Body of pancreas (tissue), 4 donors: ENCODE measurements around the gene LPP. TPM values are rescaled to one million over a fixed set of nuclear protein-coding genes. Genes with fewer than 3 reads are reported as not detected.
A peak's percentile ranks its signal among the peaks of the same experiment; 100 is the strongest.

Source experiments
- ATAC-seq: fragments of 150-250 bp; one replicate; pipeline ENCODE4 v1.9.1; 2016
- DNase-seq, 4 donors: peaks; one replicate each; pipeline ENCODE4 v3.0.0-alpha.2; 2019
- H3K27ac ChIP-seq, 4 donors: fragments of 200-600 bp; sonication (generic); 1 replicate in 3 of 4; 2 replicates in 1 of 4; pipeline versions ENCODE4 v1.5.1 to v1.6.1; 2016 to 2019; ENCODE audit warnings: mild to moderate bottlenecking in 1 of 4, mixed read lengths in 1 of 4, moderate library complexity in 1 of 4
- H3K27me3 ChIP-seq, 2 donors: fragments of 200-600 bp; sonication (generic); one replicate each; pipeline ENCODE4 v1.6.0; 2016; ENCODE audit warnings: mild to moderate bottlenecking in 1 of 2
- H3K36me3 ChIP-seq, 2 donors: fragments of 200-600 bp; sonication (generic); replicated peaks in 1 of 2; 2 replicates each; pipeline ENCODE4 v1.5.1; 2016; ENCODE audit warnings: low read depth in 2 of 2; ENCODE audit not compliant: insufficient read depth in 1 of 2
- H3K4me1 ChIP-seq: fragments of 200-600 bp; sonication (generic); one replicate; pipeline ENCODE4 v1.6.0; 2016
- H3K4me3 ChIP-seq, 2 donors: fragments of 200-600 bp; sonication (generic); 1 replicate in 1 of 2; 2 replicates in 1 of 2; pipeline ENCODE4 v1.5.1; 2016 to 2019
- H3K9me3 ChIP-seq, 3 donors: fragments of 200-600 bp; sonication (generic); 1 replicate in 2 of 3; 2 replicates in 1 of 3; pipeline ENCODE4 v1.5.1; 2016
- CTCF ChIP-seq, 7 experiments: fragments of 450-650 bp in 4 of 7; fragments of 200-600 bp in 3 of 7; sonication (generic) in 3 of 7; IDR thresholded peaks; one replicate each; pipeline ENCODE4 v1.5.1; 2016 to 2019; ENCODE audit warnings: antibody characterized with exemption in 7 of 7
- POLR2A ChIP-seq, 3 donors: fragments of 450-650 bp; IDR thresholded peaks; one replicate each; pipeline ENCODE4 v1.6.1; 2016; ENCODE audit warnings: antibody characterized with exemption in 3 of 3, mild to moderate bottlenecking in 2 of 3
- WGBS, 2 donors: methylation state at CpG; one replicate each; pipeline ENCODE4 v1.1.5; 2017; 5-methylcytosine and 5-hydroxymethylcytosine counted together
- intact Hi-C: fragments of 100-400 bp; cut with DNase I; formaldehyde crosslinking; loops from one replicate; pipeline ENCODE4 v1.15.1; 2023
- total RNA-seq, 2 donors: library from RNA; depleted of rRNA; stranded (reverse); fragments of >200 nt; gene quantifications; one replicate each; pipeline ENCODE4 v1.1.0, GENCODE V29; 2016

The LPP gene
- total RNA-seq, 2 donors from 2014 or later = 60.6 to 65.1 TPM

GRCh38 chr3:188184649-188185048 lies 30.7 kb downstream of the LPP start:
- no peak overlapping the region for H3K27ac ChIP-seq
- 85 to 92% methylated on average over 3 of the region's 3 CpGs for WGBS, 2 donors

GRCh38 chr3:188185717-188186251 lies 31.8 kb downstream of the LPP start:
- DNase-seq (peak; percentile 24 to 50 (median 36)), ATAC-seq (peak; percentile 53)
- no peak for TF ChIP-seq CTCF (IDR thresholded peaks at IDR 0.05)
- no peak for TF ChIP-seq POLR2A (IDR thresholded peaks at IDR 0.05)
- Histone ChIP-seq H3K27ac (peak overlapping the region in 3 of 4 donors; percentile 39 to 62 (median 44)), H3K4me1 (peaks cover 43% of the 10 kb centered on the region), H3K9me3 (no peaks in the 10 kb centered on the region), H3K4me3 (no peak overlapping the region), H3K27me3 (no peaks in the 10 kb centered on the region), H3K36me3 (no peaks in the 10 kb centered on the region)
- intact Hi-C loops = no loop called here
- WGBS, 2 donors = 31 to 36% methylated on average over 7 of the region's 7 CpGs

More at GRCh38 chr3:188184649-188185048, 30.7 kb downstream of the LPP start:
- Histone ChIP-seq H3K27me3 (no peaks in the 10 kb centered on the region), H3K4me1 (peaks cover 38% of the 10 kb centered on the region), H3K36me3 (no peaks in the 10 kb centered on the region), H3K4me3 (no peak overlapping the region), H3K9me3 (no peaks in the 10 kb centered on the region)
- DNase-seq (no peak), ATAC-seq (no peak)
- TF ChIP-seq POLR2A (IDR thresholded peaks at IDR 0.05) (no peak), CTCF (IDR thresholded peaks at IDR 0.05) (no peak)
- intact Hi-C loops = no loop called here

GRCh38 chr3:188187053-188187452 lies 33.1 kb downstream of the LPP start:
- H3K27ac ChIP-seq = no peak overlapping the region
- no peak for ATAC-seq
- intact Hi-C loops = no loop called here

GRCh38 chr3:188188911-188189310 lies 35.0 kb downstream of the LPP start:
- Histone ChIP-seq H3K27ac (no peak overlapping the region), H3K27me3 (no peaks in the 10 kb centered on the region), H3K4me3 (no peak overlapping the region), H3K36me3 (no peaks in the 10 kb centered on the region), H3K4me1 (peaks cover 43% of the 10 kb centered on the region), H3K9me3 (no peaks in the 10 kb centered on the region)
- intact Hi-C loops = no loop called here
- DNase-seq (no peak), ATAC-seq (no peak)
- no peak for TF ChIP-seq POLR2A (IDR thresholded peaks at IDR 0.05)
- TF ChIP-seq CTCF (IDR thresholded peaks at IDR 0.05) = no peak

More at GRCh38 chr3:188187053-188187452, 33.1 kb downstream of the LPP start:
- DNase-seq = peak in 1 of 4 donors; percentile 15
- H3K9me3 ChIP-seq = no peaks in the 10 kb centered on the region
- no peak overlapping the region for H3K4me3 ChIP-seq
- H3K36me3 ChIP-seq = no peaks in the 10 kb centered on the region
- no peak for TF ChIP-seq POLR2A (IDR thresholded peaks at IDR 0.05)
- TF ChIP-seq CTCF (IDR thresholded peaks at IDR 0.05) = no peak
- peaks cover 43% of the 10 kb centered on the region for H3K4me1 ChIP-seq
- 53 to 55% methylated on average over 2 of the region's 2 CpGs for WGBS, 2 donors
- no peaks in the 10 kb centered on the region for H3K27me3 ChIP-seq

GRCh38 chr3:188191460-188191859 lies 37.5 kb downstream of the LPP start:
- ATAC-seq (no peak), DNase-seq (peak in 2 of 4 donors; percentile 22 to 28)
- H3K27me3 ChIP-seq = no peaks in the 10 kb centered on the region
- WGBS, 2 donors = 82 to 86% methylated on average over 3 of the region's 3 CpGs
- no peaks in the 10 kb centered on the region for H3K9me3 ChIP-seq
- no peak overlapping the region for H3K4me3 ChIP-seq
- no peaks in the 10 kb centered on the region for H3K36me3 ChIP-seq
- H3K4me1 ChIP-seq = peaks cover 19% of the 10 kb centered on the region
- intact Hi-C loops = no loop called here
- no peak overlapping the region for H3K27ac ChIP-seq
- no peak for TF ChIP-seq CTCF (IDR thresholded peaks at IDR 0.05)
- no peak for TF ChIP-seq POLR2A (IDR thresholded peaks at IDR 0.05)
